Activated CD4-positive, alpha-beta memory T cell treated with anti-CD3 and anti-CD28 coated beads, Interleukin-2, amount 10 ng/mL, durations not matched to agents 7 days and 5 days (primary cell): ENCODE data around the gene PELI2. TPM values are rescaled to one million over a fixed set of nuclear protein-coding genes. Genes with fewer than 3 reads are reported as not detected.

Experiments used
- CTCF ChIA-PET: fragments of 350-600 bp; sonication (Branson Sonifier 250); formaldehyde crosslinking; loops from one replicate; lab custom pipeline; 2021; ENCODE audit warnings: antibody characterized with exemption, inconsistent platforms; lab: Charles Lee
- POLR2A ChIA-PET: fragments of 350-600 bp; sonication (Branson Sonifier 250); formaldehyde crosslinking; loops from one replicate; lab custom pipeline; 2021; ENCODE audit warnings: antibody characterized with exemption; lab: Charles Lee
- DNase-seq: peaks from one replicate; pipeline ENCODE4 v3.0.0-alpha.2; 2020
- H3K27ac Mint-ChIP-seq: one replicate; pipeline ENCODE4 v1.8.0; 2021; ENCODE audit warnings: mild to moderate bottlenecking, mixed read lengths
- H3K27me3 Mint-ChIP-seq: one replicate; pipeline ENCODE4 v1.8.0; 2021; ENCODE audit warnings: mixed read lengths
- H3K36me3 Mint-ChIP-seq: one replicate; pipeline ENCODE4 v1.8.0; 2021; ENCODE audit warnings: low read depth, mixed read lengths
- H3K4me1 Mint-ChIP-seq: one replicate; pipeline ENCODE4 v1.8.0; 2021; ENCODE audit warnings: mixed read lengths
- H3K4me3 Mint-ChIP-seq: one replicate; pipeline ENCODE4 v1.8.0; 2021; ENCODE audit warnings: mild to moderate bottlenecking, mixed read lengths
- H3K9me3 Mint-ChIP-seq: one replicate; pipeline ENCODE4 v1.8.0; 2021; ENCODE audit warnings: mixed read lengths
- total RNA-seq, 2 experiments: library from RNA; stranded (reverse); gene quantifications; one replicate each; pipeline ENCODE4 v1.2.3, GENCODE V29; 2021

PELI2 gene
- total RNA-seq, 2 experiments from 2014 or later, result 5.5 to 7.1 TPM

GRCh38 chr14:56300495-56300894 is 182.3 kb downstream of the PELI2 start:
- no peak for DNase-seq
- H3K36me3 Mint-ChIP-seq, result no peaks in the 10 kb centered on the region
- CTCF ChIA-PET, result no interaction called here
- POLR2A ChIA-PET, result no interaction called here
- H3K4me1 Mint-ChIP-seq, result no peaks in the 10 kb centered on the region
- no peaks in the 10 kb centered on the region for H3K9me3 Mint-ChIP-seq
- no peaks in the 10 kb centered on the region for H3K27me3 Mint-ChIP-seq
- no peak overlapping the region for H3K4me3 Mint-ChIP-seq
- H3K27ac Mint-ChIP-seq, result no peak overlapping the region

- Mint-ChIP-seq H3K4me1 (no peaks in the 10 kb centered on the region), H3K4me3 (no peak overlapping the region), H3K27me3 (no peaks in the 10 kb centered on the region), H3K27ac (no peak overlapping the region), H3K9me3 (no peaks in the 10 kb centered on the region), H3K36me3 (no peaks in the 10 kb centered on the region)
- no peak for DNase-seq
- ChIA-PET POLR2A (no interaction called here), CTCF (interaction anchor here (1.5 kb wide), 1 partner anchor 10 kb away, joined by 4 read pairs; no protein-coding TSS in a partner anchor)
These were observed 186.2 kb downstream of the PELI2 start for GRCh38 chr14:56304456-56304855.

GRCh38 chr14:56309198-56309597 is 191.0 kb downstream of the PELI2 start:
- no peak overlapping the region for H3K4me3 Mint-ChIP-seq
- no peaks in the 10 kb centered on the region for H3K4me1 Mint-ChIP-seq
- H3K36me3 Mint-ChIP-seq, result no peaks in the 10 kb centered on the region
- H3K27ac Mint-ChIP-seq, result no peak overlapping the region
- ChIA-PET CTCF (interaction anchor here (0.9 kb wide), 1 partner anchor 25 kb away, joined by 3 read pairs; no protein-coding TSS in a partner anchor), POLR2A (no interaction called here)
- no peaks in the 10 kb centered on the region for H3K9me3 Mint-ChIP-seq
- H3K27me3 Mint-ChIP-seq, result no peaks in the 10 kb centered on the region
- DNase-seq, result no peak

GRCh38 chr14:56310643-56311042 is 192.4 kb downstream of the PELI2 start:
- Mint-ChIP-seq H3K27ac (no peak overlapping the region), H3K36me3 (no peaks in the 10 kb centered on the region), H3K4me1 (no peaks in the 10 kb centered on the region), H3K4me3 (no peak overlapping the region), H3K9me3 (no peaks in the 10 kb centered on the region), H3K27me3 (no peaks in the 10 kb centered on the region)
- ChIA-PET CTCF (no interaction called here), POLR2A (no interaction called here)
- no peak for DNase-seq

- ChIA-PET POLR2A (no interaction called here), CTCF (no interaction called here)
- H3K27ac Mint-ChIP-seq, result no peak overlapping the region
- no peak for DNase-seq
- no peaks in the 10 kb centered on the region for H3K27me3 Mint-ChIP-seq
- no peak overlapping the region for H3K4me3 Mint-ChIP-seq
- H3K9me3 Mint-ChIP-seq, result peaks cover 5% of the 10 kb centered on the region
- no peaks in the 10 kb centered on the region for H3K4me1 Mint-ChIP-seq
- H3K36me3 Mint-ChIP-seq, result no peaks in the 10 kb centered on the region
These were observed 195.6 kb downstream of the PELI2 start for GRCh38 chr14:56313789-56314188.

GRCh38 chr14:56318393-56319115 is 200.3 kb downstream of the PELI2 start:
- no peak overlapping the region for H3K4me3 Mint-ChIP-seq
- no peaks in the 10 kb centered on the region for H3K36me3 Mint-ChIP-seq
- POLR2A ChIA-PET, result no interaction called here
- no peaks in the 10 kb centered on the region for H3K27me3 Mint-ChIP-seq
- H3K4me1 Mint-ChIP-seq, result no peaks in the 10 kb centered on the region
- peaks cover 5% of the 10 kb centered on the region for H3K9me3 Mint-ChIP-seq
- DNase-seq, result no peak
- CTCF ChIA-PET, result no interaction called here
- no peak overlapping the region for H3K27ac Mint-ChIP-seq

- H3K4me1 Mint-ChIP-seq, result no peaks in the 10 kb centered on the region
- no peak overlapping the region for H3K4me3 Mint-ChIP-seq
- no peak overlapping the region for H3K27ac Mint-ChIP-seq
- ChIA-PET CTCF (no interaction called here), POLR2A (no interaction called here)
- peaks cover 7% of the 10 kb centered on the region for H3K9me3 Mint-ChIP-seq
- DNase-seq, result no peak
- no peaks in the 10 kb centered on the region for H3K36me3 Mint-ChIP-seq
- no peaks in the 10 kb centered on the region for H3K27me3 Mint-ChIP-seq
These were observed 203.7 kb downstream of the PELI2 start for GRCh38 chr14:56321861-56322260.

- DNase-seq, result no peak
- Mint-ChIP-seq H3K27ac (no peak overlapping the region), H3K4me3 (no peak overlapping the region), H3K27me3 (no peaks in the 10 kb centered on the region), H3K4me1 (peaks cover under 1% of the 10 kb centered on the region), H3K36me3 (no peaks in the 10 kb centered on the region), H3K9me3 (peaks cover 8% of the 10 kb centered on the region)
- ChIA-PET POLR2A (no interaction called here), CTCF (no interaction called here)
These were observed 204.3 kb downstream of the PELI2 start for GRCh38 chr14:56322531-56322930.

GRCh38 chr14:56324454-56324853 is 206.2 kb downstream of the PELI2 start:
- peaks cover 3% of the 10 kb centered on the region for H3K9me3 Mint-ChIP-seq
- no peaks in the 10 kb centered on the region for H3K36me3 Mint-ChIP-seq
- ChIA-PET CTCF (interaction anchor here (0.8 kb wide), 1 partner anchor 15 kb away, joined by 4 read pairs; no protein-coding TSS in a partner anchor), POLR2A (no interaction called here)
- H3K4me1 Mint-ChIP-seq, result peaks cover 7% of the 10 kb centered on the region
- H3K27me3 Mint-ChIP-seq, result no peaks in the 10 kb centered on the region
- H3K4me3 Mint-ChIP-seq, result no peak overlapping the region
- no peak for DNase-seq
- no peak overlapping the region for H3K27ac Mint-ChIP-seq

- Mint-ChIP-seq H3K36me3 (no peaks in the 10 kb centered on the region), H3K27me3 (no peaks in the 10 kb centered on the region), H3K4me1 (peaks cover 7% of the 10 kb centered on the region), H3K4me3 (no peak overlapping the region), H3K9me3 (peaks cover 3% of the 10 kb centered on the region), H3K27ac (no peak overlapping the region)
- no peak for DNase-seq
- CTCF ChIA-PET, result interaction anchor here (0.8 to 0.9 kb wide), 2 partner anchors 13 to 15 kb away, joined by 3 to 4 read pairs; no protein-coding TSS in a partner anchor
- POLR2A ChIA-PET, result no interaction called here
These were observed 206.9 kb downstream of the PELI2 start for GRCh38 chr14:56324856-56325699.

- H3K4me1 Mint-ChIP-seq, result peaks cover 12% of the 10 kb centered on the region
These were observed 209.8 kb downstream of the PELI2 start for GRCh38 chr14:56328021-56328420.

GRCh38 chr14:56331592-56332216 is 213.5 kb downstream of the PELI2 start:
- H3K27ac Mint-ChIP-seq, result no peak overlapping the region
- no peaks in the 10 kb centered on the region for H3K36me3 Mint-ChIP-seq
- CTCF ChIA-PET, result no interaction called here
- peaks cover 24% of the 10 kb centered on the region for H3K4me1 Mint-ChIP-seq
- DNase-seq, result no peak
- H3K4me3 Mint-ChIP-seq, result no peak overlapping the region
- POLR2A ChIA-PET, result no interaction called here
- H3K9me3 Mint-ChIP-seq, result peaks cover 3% of the 10 kb centered on the region
- no peaks in the 10 kb centered on the region for H3K27me3 Mint-ChIP-seq

More at GRCh38 chr14:56328021-56328420, 209.8 kb downstream of the PELI2 start:
- ChIA-PET CTCF (no interaction called here), POLR2A (no interaction called here)
- no peak overlapping the region for H3K4me3 Mint-ChIP-seq
- H3K27me3 Mint-ChIP-seq, result no peaks in the 10 kb centered on the region
- peaks cover 3% of the 10 kb centered on the region for H3K9me3 Mint-ChIP-seq
- no peaks in the 10 kb centered on the region for H3K36me3 Mint-ChIP-seq
- no peak overlapping the region for H3K27ac Mint-ChIP-seq
- DNase-seq, result no peak
